Measurements from ENCODE around the gene SUN1. TPM values are rescaled to one million over a fixed set of nuclear protein-coding genes. Genes with fewer than 3 reads are reported as not detected.

The SUN1 gene
- total and polyA plus RNA-seq, 10 of the 15 experiments (the other 5 are each of a cell fraction or from before 2014, with no cell fraction given) = 27.8 to 107 (median 65.8) TPM

- TF ChIP-seq MYB (IDR thresholded peaks at IDR 0.05; ENCODE audit: borderline replicate concordance, low read depth, low read length) (no peak), CEBPZ (IDR thresholded peaks at IDR 0.05; ENCODE audit: low read depth, low read length) (no peak), BCL3 (IDR thresholded peaks at IDR 0.05; ENCODE audit: borderline replicate concordance, insufficient read depth, low read depth, low read length, poor library complexity, severe bottlenecking) (no peak), ZNF622 (IDR thresholded peaks at IDR 0.05) (no peak)
Observed at GRCh38 chr7:913736-914520, 81.7 kb downstream of the SUN1 start (continued).

- ATAC-seq = no peak
- ChIA-PET POLR2A (no interaction called here), SMC1A (ENCODE audit: uncharacterized antibody, unreplicated experiment) (no interaction called here), RAD21 (ENCODE audit: unreplicated experiment) (no interaction called here), CTCF (no interaction called here)
- no peak for FAIRE-seq
- H3K4me3 ChIP-seq = no peak overlapping the region
- no peak overlapping the region for H3K9ac ChIP-seq (ENCODE audit: control insufficient read depth, insufficient read depth, low read length)
- no TSS peak for BruUV-seq (replicated peaks)
- H3K36me3 ChIP-seq (ENCODE audit: control insufficient read depth in 2 of 2, insufficient read depth in 2 of 2, low read length in 1 of 2) = peaks cover 0 to 6% of the 10 kb centered on the region in 2 experiments; a peak in 3 of 4 replicates
- DNase-seq (ENCODE audit: low read depth, low spot score) = no peak
- no peaks in the 10 kb centered on the region for H4K20me1 ChIP-seq (ENCODE audit: control insufficient read depth, insufficient read depth)
- peaks cover 12% of the 10 kb centered on the region for H3K4me1 ChIP-seq (ENCODE audit: control insufficient read depth, insufficient read depth, low read length)
- no peaks in the 10 kb centered on the region for H3K9me3 ChIP-seq (replicated peaks; ENCODE audit: control insufficient read depth, insufficient read depth, low read length)
- no peaks in the 10 kb centered on the region; the same call in 1 of the 2 replicates for H3K79me2 ChIP-seq (ENCODE audit: control insufficient read depth, insufficient read depth, low read length)
- H2AFZ ChIP-seq (ENCODE audit: control insufficient read depth, low read depth, low read length) = no peak overlapping the region
- in situ Hi-C loops (cut with MboI) = no loop called here
- 73% methylated on average over 16 of the region's 16 CpGs for WGBS (ENCODE audit: insufficient coverage, insufficient replicate concordance, low lambda C conversion rate, missing lambda C conversion rate)
- no peaks in the 10 kb centered on the region for H3K27me3 ChIP-seq (replicated peaks in 1 of 2; ENCODE audit: control insufficient read depth in 2 of 2, insufficient read depth in 2 of 2, low read length in 1 of 2)
- H3K4me2 ChIP-seq (ENCODE audit: control insufficient read depth, insufficient read depth) = no peak overlapping the region
- intact Hi-C loops (cut with micrococcal nuclease; ENCODE audit: unreplicated experiment) = no loop called here
- no peak overlapping the region for H3K27ac ChIP-seq (ENCODE audit: control insufficient read depth, insufficient read depth)
- TF ChIP-seq SRF (IDR thresholded peaks at IDR 0.05; ENCODE audit: low read depth in 2 of 2, low read length in 2 of 2) (no peak), CEBPB (IDR thresholded peaks at IDR 0.05; ENCODE audit: borderline replicate concordance in 1 of 2, low read depth in 2 of 2, low read length in 2 of 2) (no peak), NR2F1 (conservative IDR thresholded peaks at IDR 0.05) (no peak), ESRRA (IDR thresholded peaks at IDR 0.05; ENCODE audit: low read length) (no peak), ZZZ3 (IDR thresholded peaks at IDR 0.05; ENCODE audit: control insufficient read depth, insufficient read length, low read depth) (no peak), E4F1 (IDR thresholded peaks at IDR 0.05; ENCODE audit: borderline replicate concordance, partially characterized antibody) (no peak)
Observed at GRCh38 chr7:914521-915194, 82.4 kb downstream of the SUN1 start.
